GM12872 (cell line): Measurements from ENCODE around the gene FOXE1.

ENCODE experiments used
- TF ChIP-seq, protein P1 (sequence below): IDR thresholded peaks from 3 replicates; pipeline ENCODE4 v1.5.1; 2011; ENCODE audit warnings: low read depth, mild to moderate bottlenecking, low read length, moderate library complexity; ENCODE audit not compliant: insufficient read depth

The FOXE1 gene

DNA sequence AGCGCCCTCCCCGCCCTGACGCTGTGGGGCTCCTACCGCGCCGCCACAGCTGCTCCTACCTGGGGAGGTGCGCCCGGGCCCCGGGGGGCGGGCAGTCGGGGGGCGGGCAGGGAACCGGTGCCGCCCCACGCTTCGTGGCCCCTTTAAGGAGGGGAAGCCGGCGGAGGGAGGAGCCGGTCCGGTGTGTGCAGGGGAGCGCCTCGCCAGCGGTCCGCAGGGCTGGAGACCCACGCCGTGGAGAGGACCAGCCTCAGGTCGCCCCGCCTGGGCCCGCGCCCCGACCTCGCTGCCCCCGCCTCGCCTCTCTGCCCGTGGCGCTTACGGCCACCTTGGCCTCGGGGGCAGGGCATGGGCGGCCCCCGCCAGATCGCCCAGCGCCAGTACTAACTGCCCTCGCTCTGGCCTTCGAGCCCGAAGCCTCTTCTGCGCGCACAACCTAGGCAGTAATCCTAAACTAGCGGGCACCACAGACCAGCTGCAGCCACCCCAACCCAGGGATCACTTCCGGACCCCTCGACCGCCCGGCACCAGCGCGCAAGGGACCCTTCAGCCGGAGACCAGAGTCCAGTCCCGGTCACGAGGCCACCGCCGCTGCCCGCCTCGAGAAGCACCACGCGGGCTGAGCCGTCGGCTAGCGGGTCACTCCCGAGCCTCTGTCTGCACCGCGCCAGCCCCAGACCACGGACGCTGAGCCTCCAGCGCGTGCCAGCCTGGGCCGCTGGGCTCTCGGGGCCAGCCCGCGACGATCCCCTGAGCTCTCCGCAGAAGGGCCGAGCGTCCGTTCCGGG is at the start of gene FOXE1:
FOXE1 (plus strand) TSS at position 171 of the 788 bp plus-strand sequence. CDS start 689 bp downstream, outside the sequence.
- TF ChIP-seq, protein P1, sequence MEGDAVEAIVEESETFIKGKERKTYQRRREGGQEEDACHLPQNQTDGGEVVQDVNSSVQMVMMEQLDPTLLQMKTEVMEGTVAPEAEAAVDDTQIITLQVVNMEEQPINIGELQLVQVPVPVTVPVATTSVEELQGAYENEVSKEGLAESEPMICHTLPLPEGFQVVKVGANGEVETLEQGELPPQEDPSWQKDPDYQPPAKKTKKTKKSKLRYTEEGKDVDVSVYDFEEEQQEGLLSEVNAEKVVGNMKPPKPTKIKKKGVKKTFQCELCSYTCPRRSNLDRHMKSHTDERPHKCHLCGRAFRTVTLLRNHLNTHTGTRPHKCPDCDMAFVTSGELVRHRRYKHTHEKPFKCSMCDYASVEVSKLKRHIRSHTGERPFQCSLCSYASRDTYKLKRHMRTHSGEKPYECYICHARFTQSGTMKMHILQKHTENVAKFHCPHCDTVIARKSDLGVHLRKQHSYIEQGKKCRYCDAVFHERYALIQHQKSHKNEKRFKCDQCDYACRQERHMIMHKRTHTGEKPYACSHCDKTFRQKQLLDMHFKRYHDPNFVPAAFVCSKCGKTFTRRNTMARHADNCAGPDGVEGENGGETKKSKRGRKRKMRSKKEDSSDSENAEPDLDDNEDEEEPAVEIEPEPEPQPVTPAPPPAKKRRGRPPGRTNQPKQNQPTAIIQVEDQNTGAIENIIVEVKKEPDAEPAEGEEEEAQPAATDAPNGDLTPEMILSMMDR: no peak

DNA sequence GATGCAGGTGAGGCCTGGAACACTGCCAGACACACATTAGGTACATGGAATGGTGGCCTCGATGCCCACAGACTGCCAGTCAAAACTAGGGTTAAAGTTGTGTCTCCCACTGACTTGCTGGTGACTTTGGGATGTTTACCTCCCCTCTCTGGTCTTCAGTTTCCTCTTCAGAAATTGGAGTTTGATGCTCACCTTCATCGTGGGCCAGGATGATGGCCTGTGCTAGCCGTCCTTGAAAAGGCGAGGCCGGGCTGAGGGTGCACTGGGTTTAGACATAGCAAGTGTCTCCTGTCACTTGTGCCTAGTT is 49.0 kb upstream of the FOXE1 start:
- TF ChIP-seq, protein P1: no peak

DNA sequence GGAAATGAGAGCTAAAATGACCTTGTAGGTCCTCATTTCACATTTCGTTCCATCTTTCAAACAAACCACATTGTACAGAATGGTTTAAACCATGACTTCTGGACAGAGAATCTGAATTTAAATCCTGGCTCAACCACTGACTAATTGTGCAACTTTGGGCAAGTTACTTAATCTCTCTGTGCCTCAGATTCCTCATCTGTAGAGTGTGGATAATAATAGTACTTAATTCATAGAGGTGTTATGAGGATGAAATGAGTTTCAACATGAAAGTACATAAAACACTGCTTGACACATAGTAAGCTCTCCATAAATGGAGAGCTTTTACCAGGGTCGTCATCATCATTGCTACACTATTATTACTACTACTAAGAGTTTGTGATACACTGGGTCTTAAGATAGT is 46.3 kb upstream of the FOXE1 start:
- TF ChIP-seq, protein P1: no peak

DNA sequence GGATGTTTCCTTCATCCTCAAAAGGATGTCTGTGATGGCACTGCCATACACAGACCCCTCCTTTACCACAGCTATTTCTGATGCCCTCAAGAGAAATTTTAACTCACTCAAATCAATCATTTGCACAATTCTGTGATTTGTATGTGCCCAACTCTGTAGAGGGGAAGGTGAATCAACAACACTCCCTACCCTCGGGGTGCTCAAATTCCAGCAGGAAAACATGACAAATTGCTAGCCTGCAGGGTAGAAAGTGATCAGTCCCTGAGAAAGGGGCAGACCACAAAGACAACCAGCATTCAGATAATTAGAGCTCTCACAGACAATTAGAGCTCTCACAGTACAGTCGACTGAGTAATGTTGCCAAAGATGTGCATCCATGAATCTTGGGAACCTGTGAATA is 45.3 kb upstream of the FOXE1 start:
- TF ChIP-seq, protein P1: no peak

DNA sequence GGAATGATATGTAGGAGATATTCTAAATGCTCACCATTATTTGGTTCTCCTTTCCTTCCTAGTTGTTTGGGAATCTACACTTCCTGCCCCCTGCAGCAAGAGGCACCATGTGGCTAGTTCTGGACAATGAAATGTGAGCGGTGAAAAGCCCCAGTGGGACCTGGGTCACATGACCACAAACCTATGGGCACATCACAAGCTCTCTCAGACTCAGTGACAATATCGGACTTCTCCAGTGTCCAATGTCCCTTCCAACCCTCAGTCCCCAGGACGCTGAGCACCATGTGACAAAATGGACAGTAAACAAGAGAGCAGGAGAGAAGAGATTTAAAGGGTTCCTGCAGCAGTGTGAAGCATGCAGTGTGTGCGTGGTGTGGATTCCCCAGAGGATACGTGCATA is 44.6 kb upstream of the FOXE1 start:
- TF ChIP-seq, protein P1: no peak

DNA sequence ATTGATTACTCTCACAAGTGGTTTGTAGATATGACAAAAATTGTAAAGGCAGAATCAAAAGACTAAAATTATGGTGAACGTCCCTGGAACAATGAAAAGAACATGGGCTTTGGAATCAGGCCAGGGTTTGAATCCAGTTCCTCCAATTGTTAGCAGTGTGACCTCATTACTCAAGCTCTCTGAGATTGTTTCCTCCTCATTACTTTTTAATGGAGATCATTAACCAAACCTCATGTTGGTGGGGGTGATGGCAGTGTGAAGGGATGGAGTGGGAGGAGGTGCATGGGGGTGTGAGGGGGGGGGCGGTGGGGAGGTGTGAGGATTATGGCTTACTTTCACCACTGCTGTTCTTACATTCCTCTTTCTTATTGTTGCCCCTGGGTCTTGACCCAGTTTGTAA is 44.1 kb upstream of the FOXE1 start:
- TF ChIP-seq, protein P1: no peak

DNA sequence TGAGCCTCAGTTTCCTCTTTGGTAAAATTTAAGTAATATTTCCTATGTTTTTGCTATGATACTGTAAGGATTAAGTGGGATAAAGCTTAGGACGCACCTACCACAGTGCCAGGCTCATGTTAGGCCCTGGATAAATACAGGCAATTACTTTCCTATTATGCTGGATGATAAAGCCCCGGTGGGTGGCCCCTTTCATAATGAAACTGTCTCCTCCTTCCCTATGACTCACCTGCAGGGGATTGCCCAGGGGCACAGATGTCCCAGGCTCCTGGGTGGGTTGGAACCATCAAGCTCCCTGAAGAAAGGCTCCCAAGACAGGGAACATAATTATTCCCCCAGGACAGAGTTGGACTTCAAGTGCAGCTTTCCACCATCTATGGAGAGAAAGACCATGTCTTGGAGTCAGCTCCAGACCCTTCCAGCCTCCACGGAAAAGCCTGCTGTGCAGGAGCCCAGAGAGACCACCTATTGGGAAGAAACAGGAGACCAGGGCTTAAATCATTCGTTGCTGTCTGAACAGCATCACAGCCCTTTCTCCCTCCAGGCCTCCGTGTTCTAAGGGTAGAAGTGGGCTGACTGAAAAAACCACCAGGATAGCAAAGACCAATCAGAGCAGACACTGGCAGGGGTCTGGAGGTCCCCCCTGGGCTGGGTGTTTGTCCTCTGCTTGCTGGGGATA is 43.2 kb upstream of the FOXE1 start:
- TF ChIP-seq, protein P1: no peak
